GM23338 (cell line): ENCODE data around the gene TM7SF3. TPM values are rescaled to one million over a fixed set of nuclear protein-coding genes. Genes with fewer than 3 reads are reported as not detected.

Experiments used
- ATAC-seq: fragments of 200-7000 bp; cut with Tn5 transposase; 3 replicates; pipeline ENCODE4 v1.9.1; 2020
- DNase-seq: peaks from one replicate; pipeline ENCODE4 v3.0.0-alpha.2; 2015; ENCODE audit warnings: low spot score
- H2AFZ ChIP-seq: fragments of 200-600 bp; sonication (generic); 2 replicates; pipeline ENCODE4 v1.8.0; 2016; ENCODE audit warnings: antibody characterized with exemption, mild to moderate bottlenecking, moderate library complexity
- H3F3A ChIP-seq: fragments of 200-600 bp; sonication (generic); replicated peaks from 2 replicates; pipeline ENCODE4 v1.8.0; 2017; ENCODE audit warnings: antibody characterized with exemption, mixed run types, low read depth
- H3K27ac ChIP-seq: fragments of 200-600 bp; sonication (generic); 2 replicates; pipeline ENCODE4 v1.6.1; 2016; ENCODE audit warnings: low read depth
- H3K27me3 ChIP-seq: fragments of 200-600 bp; sonication (generic); 2 replicates; pipeline ENCODE4 v1.8.0; 2016; ENCODE audit warnings: mild to moderate bottlenecking, mixed run types, moderate library complexity; ENCODE audit not compliant: insufficient read depth
- H3K36me3 ChIP-seq: fragments of 200-600 bp; sonication (generic); 2 replicates; pipeline ENCODE4 v1.8.0; 2016; ENCODE audit warnings: mild to moderate bottlenecking; ENCODE audit not compliant: insufficient read depth
- H3K4me1 ChIP-seq: fragments of 200-600 bp; sonication (generic); 2 replicates; pipeline ENCODE4 v1.8.0; 2016; ENCODE audit warnings: mild to moderate bottlenecking, moderate library complexity; ENCODE audit not compliant: insufficient read depth
- H3K4me2 ChIP-seq: fragments of 200-600 bp; sonication (generic); 2 replicates; pipeline ENCODE4 v1.7.1; 2017; ENCODE audit warnings: mixed run types
- H3K4me3 ChIP-seq: fragments of 200-600 bp; sonication (generic); 2 replicates; pipeline ENCODE4 v1.6.1; 2016; ENCODE audit warnings: mixed run types
- H3K79me2 ChIP-seq: fragments of 200-600 bp; sonication (generic); replicated peaks from 2 replicates; pipeline ENCODE4 v1.8.0; 2017; ENCODE audit warnings: mild to moderate bottlenecking; ENCODE audit not compliant: insufficient read depth
- H3K9me2 ChIP-seq: fragments of 200-600 bp; sonication (generic); 2 replicates; pipeline ENCODE4 v1.8.0; 2017; ENCODE audit not compliant: insufficient read depth
- H4K20me1 ChIP-seq: fragments of 200-600 bp; sonication (generic); replicated peaks from 2 replicates; pipeline ENCODE4 v1.8.0; 2017; ENCODE audit warnings: mild to moderate bottlenecking; ENCODE audit not compliant: insufficient read depth
- H3K27ac Mint-ChIP-seq: 2 replicates; pipeline ENCODE4 v1.8.0; 2020; ENCODE audit warnings: inconsistent platforms, mild to moderate bottlenecking, moderate library complexity, mixed read lengths
- H3K27me3 Mint-ChIP-seq: 3 replicates; pipeline ENCODE4 v1.8.0; 2022; ENCODE audit warnings: low read depth, mild to moderate bottlenecking, moderate library complexity, mixed read lengths, inconsistent platforms; ENCODE audit not compliant: insufficient read depth, poor library complexity
- H3K36me3 Mint-ChIP-seq: 3 replicates; pipeline ENCODE4 v1.8.0; 2021; ENCODE audit warnings: low read depth, mild to moderate bottlenecking, inconsistent platforms, moderate library complexity, mixed read lengths
- H3K4me1 Mint-ChIP-seq: 3 replicates; pipeline ENCODE4 v1.8.0; 2020; ENCODE audit warnings: mild to moderate bottlenecking, inconsistent platforms, mixed read lengths
- H3K4me3 Mint-ChIP-seq: 3 replicates; pipeline ENCODE4 v1.8.0; 2021; ENCODE audit warnings: moderate library complexity, mild to moderate bottlenecking, inconsistent platforms, mixed read lengths
- H3K9me3 Mint-ChIP-seq: 3 replicates; pipeline ENCODE4 v1.8.0; 2020; ENCODE audit warnings: moderate library complexity, mild to moderate bottlenecking, inconsistent platforms, mixed read lengths
- CREB1 ChIP-seq: fragments of 250-450 bp; sonication (Bioruptor Pico); IDR thresholded peaks from 2 replicates; pipeline ENCODE4 v1.5.0; 2020; ENCODE audit warnings: low read depth, mild to moderate bottlenecking, moderate library complexity
- CTCF ChIP-seq, 2 experiments: fragments of 200-600 bp in 1 of 2; sonication (generic) in 1 of 2; conservative IDR thresholded peaks; 2 replicates each; pipeline versions ENCODE4 v1.5.1 to v1.6.1; 2016 to 2017; ENCODE audit warnings: antibody characterized with exemption in 2 of 2, low read depth in 2 of 2, mild to moderate bottlenecking in 2 of 2, moderate library complexity in 1 of 2
- ETS1 ChIP-seq: IDR thresholded peaks from 2 replicates; pipeline ENCODE4 v1.6.1; 2016; ENCODE audit warnings: antibody characterized with exemption
- EZH2 ChIP-seq: fragments of 200-600 bp; sonication (generic); IDR thresholded peaks from one replicate; pipeline ENCODE4 v1.8.0; 2017; ENCODE audit warnings: antibody characterized with exemption, mild to moderate bottlenecking, low read depth; ENCODE audit not compliant: unreplicated experiment
- EZH2phosphoT487 ChIP-seq: fragments of 200-600 bp; sonication (generic); IDR thresholded peaks from one replicate; pipeline ENCODE4 v1.8.1; 2018; ENCODE audit warnings: antibody characterized with exemption; ENCODE audit not compliant: unreplicated experiment
- NANOG ChIP-seq: IDR thresholded peaks from 2 replicates; pipeline ENCODE4 v1.6.1; 2016; ENCODE audit warnings: antibody characterized with exemption, borderline replicate concordance
- POLR2AphosphoS5 ChIP-seq: IDR thresholded peaks from 2 replicates; pipeline ENCODE4 v1.6.1; 2016; ENCODE audit warnings: antibody characterized with exemption, low read depth
- REST ChIP-seq: IDR thresholded peaks from one replicate; pipeline ENCODE4 v1.6.1; 2018; ENCODE audit warnings: antibody characterized with exemption; ENCODE audit not compliant: unreplicated experiment
- STAT1 ChIP-seq: IDR thresholded peaks from one replicate; pipeline ENCODE4 v1.6.1; 2016; ENCODE audit warnings: antibody characterized with exemption; ENCODE audit not compliant: unreplicated experiment
- ZNF114 ChIP-seq: fragments of 250-450 bp; sonication (Bioruptor Pico); IDR thresholded peaks from 2 replicates; pipeline ENCODE4 v1.5.0; 2020; ENCODE audit warnings: mild to moderate bottlenecking, moderate library complexity
- ZNF331 ChIP-seq: fragments of 250-450 bp; sonication (Bioruptor Pico); IDR thresholded peaks from 2 replicates; pipeline ENCODE4 v1.5.0; 2020; ENCODE audit warnings: low read depth, mild to moderate bottlenecking, moderate library complexity
- ZNF462 ChIP-seq: fragments of 250-450 bp; sonication (Bioruptor Pico); IDR thresholded peaks from 2 replicates; pipeline ENCODE4 v1.5.0; 2020; ENCODE audit warnings: mild to moderate bottlenecking, moderate library complexity
- polyA plus RNA-seq: library from polyadenylated mRNA; unstranded; fragments of >200 nt; fragmentation: Nextera tagmentation; extraction: Ambion mirVana; gene quantifications from 2 replicates; pipeline ENCODE4 v1.2.1, GENCODE V29; 2016
- total RNA-seq: library from RNA; depleted of rRNA; stranded (reverse); fragments of >200 nt; shearing (Covaris generic); gene quantifications from 2 replicates; pipeline ENCODE4 v1.2.3, GENCODE V29; 2014

The TM7SF3 gene
- total and polyA plus RNA-seq, 2 experiments from 2014 or later, result 30.3 to 121 TPM

GRCh38 chr12:26988703-26989102 lies 25.5 kb downstream of the TM7SF3 start:
- H3F3A ChIP-seq, result no peaks in the 10 kb centered on the region; the same call in 1 of the 2 replicates
- no peaks in the 10 kb centered on the region; the same call in none of the 2 replicates for H4K20me1 ChIP-seq
- ATAC-seq (no peak), DNase-seq (no peak)
- H3K4me3 ChIP-seq, result no peak overlapping the region
- peaks cover 7% of the 10 kb centered on the region; the same call in 1 of the 2 replicates for H3K79me2 ChIP-seq
- no peak overlapping the region for H3K4me2 ChIP-seq
- Mint-ChIP-seq H3K4me3 (no peak overlapping the region), H3K36me3 (peaks cover 28% of the 10 kb centered on the region), H3K4me1 (no peaks in the 10 kb centered on the region), H3K9me3 (no peaks in the 10 kb centered on the region), H3K27me3 (peaks cover 1% of the 10 kb centered on the region), H3K27ac (no peak overlapping the region)
- H3K27me3 ChIP-seq, result no peaks in the 10 kb centered on the region
- no peaks in the 10 kb centered on the region for H3K9me2 ChIP-seq
- H2AFZ ChIP-seq, result no peak overlapping the region
- no peak overlapping the region for H3K27ac ChIP-seq
- H3K4me1 ChIP-seq, result no peaks in the 10 kb centered on the region
- TF ChIP-seq CTCF (conservative IDR thresholded peaks at IDR 0.05; ENCODE audit: low read depth in 2 of 2), result no peak
- TF ChIP-seq STAT1, result no peak
- TF ChIP-seq EZH2phosphoT487, result no peak
- no peak for TF ChIP-seq NANOG
- TF ChIP-seq ZNF114, result no peak
- TF ChIP-seq CREB1 (CRISPR knock-in tag), result no peak
- TF ChIP-seq ZNF462 (CRISPR knock-in tag), result no peak
- no peak for TF ChIP-seq EZH2
- no peak for TF ChIP-seq ZNF331 (CRISPR knock-in tag)
- no peak for TF ChIP-seq ETS1
- TF ChIP-seq POLR2AphosphoS5, result no peak
- no peak for TF ChIP-seq REST
- peaks cover 16% of the 10 kb centered on the region for H3K36me3 ChIP-seq
